Measurements from ENCODE around the gene ACSS1.
A peak's percentile ranks its signal among the peaks of the same experiment; 100 is the strongest.

The ACSS1 gene

DNA sequence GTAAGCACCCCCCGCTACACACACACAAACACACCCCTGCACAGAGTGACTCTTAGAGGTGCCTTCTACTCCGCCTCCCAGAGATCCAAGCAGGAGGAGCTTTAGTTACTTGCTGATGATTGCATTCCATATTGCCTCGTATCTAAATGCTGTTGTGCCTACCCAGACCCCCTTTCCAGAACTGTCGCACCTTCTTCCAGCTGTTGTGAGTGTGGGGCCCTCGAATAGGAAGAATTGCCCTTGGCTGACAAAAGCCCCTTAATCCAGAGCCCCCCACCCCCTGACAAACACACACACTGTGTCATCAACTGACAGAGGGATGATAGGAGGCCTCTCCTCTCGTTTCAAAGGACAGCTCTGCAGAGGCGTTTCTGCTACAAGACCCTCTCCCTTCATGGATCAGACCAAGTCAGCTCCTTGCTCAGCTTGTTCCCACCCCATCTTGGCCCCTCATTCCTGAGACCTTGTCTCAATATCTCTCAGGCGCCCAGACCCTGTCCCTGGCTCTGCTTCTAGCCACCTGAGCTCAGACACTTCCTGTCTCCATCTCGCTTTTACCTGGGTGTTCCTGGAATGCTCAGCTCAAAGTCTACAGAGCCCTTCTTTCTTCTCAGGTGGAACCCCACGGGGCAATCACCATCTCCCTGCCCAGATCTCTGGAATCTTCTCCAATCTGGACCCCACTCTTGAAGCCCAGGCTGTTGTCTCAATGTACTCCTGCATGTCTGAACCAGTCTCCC is 28.0 kb upstream of the ACSS1 start:
- Histone ChIP-seq H3K27me3 (ENCODE audit: control insufficient read depth, insufficient read depth, low read length) (peaks cover 99% of the 10 kb centered on the region), H3K27ac (ENCODE audit: low read depth, low read length) (no peak overlapping the region), H3K9ac (ENCODE audit: low read length) (no peak overlapping the region), H3K4me1 (ENCODE audit: control insufficient read depth, insufficient read depth, low read length) (peaks cover 7% of the 10 kb centered on the region), H3K4me3 (ENCODE audit: low read depth, low read length) (no peak overlapping the region), H3K9me3 (ENCODE audit: control insufficient read depth, insufficient read depth, low read depth, low read length) (no peaks in the 10 kb centered on the region), H3K36me3 (ENCODE audit: control insufficient read depth, insufficient read depth, low read length) (no peaks in the 10 kb centered on the region)

DNA sequence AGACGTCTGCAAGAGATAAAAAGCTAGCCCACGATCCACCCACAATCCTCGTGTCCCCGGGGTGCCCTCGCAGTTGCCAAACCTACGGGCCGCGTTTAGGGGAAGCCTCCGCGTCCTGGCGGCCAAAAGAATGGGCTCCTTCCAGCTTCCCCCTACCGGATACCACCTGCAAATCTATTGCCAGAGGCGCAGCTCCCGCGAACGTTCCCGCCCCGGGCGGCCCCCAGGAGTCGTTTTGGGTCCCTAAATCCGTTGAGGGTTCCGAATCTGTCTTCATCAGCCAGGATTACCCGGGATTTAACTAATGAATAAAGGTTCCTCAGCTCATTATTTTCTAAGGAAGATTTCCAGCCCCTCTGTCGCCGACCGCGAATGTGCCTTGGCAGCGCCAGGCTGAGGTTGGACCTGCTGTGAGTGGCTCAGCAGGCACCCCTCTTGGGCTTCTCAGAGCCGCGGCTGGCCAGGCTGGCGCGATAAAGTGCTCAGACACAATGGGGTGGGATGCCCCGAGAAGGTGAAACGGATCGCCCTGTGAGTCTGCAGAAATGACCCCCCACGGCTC is 26.8 kb upstream of the ACSS1 start:
- Histone ChIP-seq H3K27ac (ENCODE audit: low read depth, low read length) (no peak overlapping the region), H3K4me3 (ENCODE audit: low read depth, low read length) (peak overlapping the region; percentile 49), H3K36me3 (ENCODE audit: control insufficient read depth, insufficient read depth, low read length) (no peaks in the 10 kb centered on the region), H3K9me3 (ENCODE audit: control insufficient read depth, insufficient read depth, low read depth, low read length) (no peaks in the 10 kb centered on the region), H3K4me1 (ENCODE audit: control insufficient read depth, insufficient read depth, low read length) (peaks cover 7% of the 10 kb centered on the region), H3K27me3 (ENCODE audit: control insufficient read depth, insufficient read depth, low read length) (peaks cover 99% of the 10 kb centered on the region), H3K9ac (ENCODE audit: low read length) (no peak overlapping the region)

DNA sequence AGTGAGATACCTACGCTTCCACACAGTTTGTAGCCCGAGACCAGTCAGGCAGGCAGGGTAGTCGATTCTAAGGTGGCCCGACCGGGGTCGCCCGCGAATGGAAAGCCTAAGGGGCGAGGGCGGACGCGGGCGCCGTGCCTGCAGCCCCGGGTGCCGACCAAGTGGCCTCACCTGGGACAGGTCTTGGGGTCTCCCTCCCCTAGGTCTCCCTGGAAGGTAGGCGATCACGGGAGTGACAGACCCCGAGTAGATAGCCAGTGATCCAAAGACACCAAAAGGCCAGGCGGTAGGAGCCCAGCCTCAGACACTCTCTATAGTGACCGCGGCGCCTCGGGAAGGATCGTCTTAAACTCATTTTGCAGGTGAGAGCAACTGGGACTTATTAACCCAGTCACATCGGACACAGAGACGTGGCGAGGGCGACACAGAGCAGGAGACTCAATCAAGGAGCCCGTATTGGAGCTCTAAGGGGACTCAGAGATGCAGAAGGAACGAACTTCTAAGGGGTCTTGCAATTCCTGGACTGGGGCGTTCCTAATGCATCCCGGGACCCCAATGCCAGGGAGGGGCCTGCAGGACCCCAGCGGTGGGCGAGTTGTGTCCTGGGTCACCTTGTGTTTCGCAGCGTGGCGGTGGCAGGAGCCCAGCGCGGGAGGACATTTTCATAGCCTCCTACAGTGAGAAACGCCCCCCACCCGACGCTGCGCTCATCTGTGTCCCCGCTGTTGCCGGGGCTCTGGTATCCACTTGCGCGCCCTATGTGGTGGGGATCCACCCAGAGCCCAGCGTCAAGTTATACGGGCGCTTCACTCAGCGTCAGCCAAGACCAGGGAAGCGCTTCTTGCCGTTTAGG is 26.1 kb upstream of the ACSS1 start:
- Histone ChIP-seq H3K4me3 (ENCODE audit: low read depth, low read length) (peak overlapping the region; percentile 49), H3K4me1 (ENCODE audit: control insufficient read depth, insufficient read depth, low read length) (peaks cover 7% of the 10 kb centered on the region), H3K9me3 (ENCODE audit: control insufficient read depth, insufficient read depth, low read depth, low read length) (no peaks in the 10 kb centered on the region), H3K9ac (ENCODE audit: low read length) (no peak overlapping the region), H3K27me3 (ENCODE audit: control insufficient read depth, insufficient read depth, low read length) (peaks cover 99% of the 10 kb centered on the region), H3K27ac (ENCODE audit: low read depth, low read length) (no peak overlapping the region), H3K36me3 (ENCODE audit: control insufficient read depth, insufficient read depth, low read length) (no peaks in the 10 kb centered on the region)

DNA sequence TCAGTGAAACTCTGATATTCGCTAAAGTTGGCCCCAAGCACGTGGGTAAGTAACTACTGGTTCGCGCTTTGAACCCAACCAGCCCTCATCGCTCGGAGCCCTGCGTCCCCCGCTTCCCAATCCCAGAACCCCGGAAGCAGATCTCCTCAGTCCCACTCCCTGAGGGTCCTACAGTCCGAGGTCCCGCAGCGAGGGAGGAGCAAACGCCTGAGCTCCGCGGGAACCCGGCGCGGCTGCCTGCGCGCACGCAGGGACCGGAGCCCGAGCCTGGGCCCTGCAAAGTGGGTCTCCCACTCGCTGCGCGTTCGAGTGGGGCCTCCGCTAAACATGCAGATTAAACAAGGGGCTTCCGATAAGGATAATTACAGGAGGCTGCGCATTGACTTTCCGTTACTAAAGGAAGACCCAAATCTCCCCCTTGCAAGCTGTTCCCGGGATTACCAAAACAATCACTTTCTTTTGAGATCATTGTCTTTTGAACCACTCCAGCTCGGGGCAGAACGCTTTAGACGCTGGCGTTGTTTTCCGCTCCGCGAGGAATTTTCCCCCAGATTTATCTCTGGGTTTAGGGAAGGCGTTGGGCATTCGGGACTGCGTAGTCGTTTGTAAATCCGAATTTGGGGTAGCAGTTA is 25.3 kb upstream of the ACSS1 start:
- no peak overlapping the region for H3K9ac ChIP-seq (ENCODE audit: low read length)
- H3K9me3 ChIP-seq (ENCODE audit: control insufficient read depth, insufficient read depth, low read depth, low read length), result no peaks in the 10 kb centered on the region
- H3K36me3 ChIP-seq (ENCODE audit: control insufficient read depth, insufficient read depth, low read length), result no peaks in the 10 kb centered on the region
- H3K27ac ChIP-seq (ENCODE audit: low read depth, low read length), result no peak overlapping the region
- peaks cover 100% of the 10 kb centered on the region for H3K27me3 ChIP-seq (ENCODE audit: control insufficient read depth, insufficient read depth, low read length)
- H3K4me1 ChIP-seq (ENCODE audit: control insufficient read depth, insufficient read depth, low read length), result peaks cover 7% of the 10 kb centered on the region
- peak overlapping the region; percentile 49 for H3K4me3 ChIP-seq (ENCODE audit: low read depth, low read length)

DNA sequence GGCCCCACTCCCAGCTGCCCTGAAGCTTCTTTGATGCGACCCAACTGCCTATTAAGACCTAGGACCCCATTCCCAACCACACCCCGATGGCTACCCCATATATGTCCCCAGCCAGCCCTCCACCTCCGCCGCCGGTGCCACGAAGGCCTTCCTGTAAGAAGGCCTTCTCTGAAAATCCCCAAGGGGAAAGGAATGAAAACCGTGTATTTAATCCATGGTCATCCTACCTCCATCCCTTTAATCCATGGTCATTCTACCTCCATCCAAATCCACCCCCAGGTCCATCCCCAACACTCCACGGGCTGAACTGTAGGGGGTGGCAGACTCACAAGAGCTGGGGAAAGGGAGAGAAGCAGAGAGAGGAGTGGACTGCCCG is 24.5 kb upstream of the ACSS1 start:
- Histone ChIP-seq H3K27me3 (ENCODE audit: control insufficient read depth, insufficient read depth, low read length) (peaks cover 100% of the 10 kb centered on the region), H3K27ac (ENCODE audit: low read depth, low read length) (no peak overlapping the region), H3K36me3 (ENCODE audit: control insufficient read depth, insufficient read depth, low read length) (no peaks in the 10 kb centered on the region), H3K4me3 (ENCODE audit: low read depth, low read length) (peak overlapping the region; percentile 54), H3K9me3 (ENCODE audit: control insufficient read depth, insufficient read depth, low read depth, low read length) (no peaks in the 10 kb centered on the region), H3K4me1 (ENCODE audit: control insufficient read depth, insufficient read depth, low read length) (peaks cover 7% of the 10 kb centered on the region), H3K9ac (ENCODE audit: low read length) (no peak overlapping the region)

DNA sequence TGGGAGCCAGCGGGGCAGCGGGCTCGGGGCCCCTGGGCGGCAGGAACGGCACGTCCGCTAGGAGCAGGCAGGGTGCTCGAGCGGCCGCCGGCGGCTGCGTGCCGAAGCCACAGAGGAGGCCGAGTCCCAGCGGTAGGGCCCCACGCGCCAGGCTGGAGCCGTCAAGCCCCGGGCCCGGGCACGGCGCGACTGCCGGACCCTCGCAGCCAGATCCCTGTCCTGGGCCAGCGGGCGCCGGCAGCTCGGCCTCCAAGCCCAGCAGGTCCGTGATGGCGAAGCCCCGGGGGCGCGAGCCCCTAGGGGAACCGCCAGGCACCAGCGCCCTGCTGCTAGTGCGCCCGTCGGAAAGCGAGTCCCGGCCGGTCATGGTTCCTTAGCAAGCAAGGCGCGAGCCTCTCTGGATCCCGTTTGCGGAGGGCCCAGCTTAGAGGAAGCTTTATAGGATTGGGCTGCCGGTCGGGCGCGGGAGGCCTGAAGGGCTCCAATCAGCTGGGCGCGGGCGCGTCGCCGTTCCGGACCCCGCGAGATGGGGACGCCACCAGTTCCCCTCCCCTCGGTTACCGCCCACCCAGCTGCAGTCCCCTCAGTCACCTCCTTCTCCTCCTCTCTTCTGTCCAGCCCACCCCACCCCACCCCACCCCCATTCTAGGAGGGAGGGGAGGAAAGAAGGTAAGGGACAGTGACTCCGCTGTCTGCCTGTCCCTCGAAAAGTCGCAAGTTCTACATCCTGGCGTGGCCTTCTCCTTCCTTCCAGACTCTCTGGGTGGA is 24.0 kb upstream of the ACSS1 start, which contains the start of gene VSX1:
TSS of gene VSX1 (minus strand) at position 412 of the 768 bp plus-strand sequence. CDS start at position 367, 45 bp downstream.
- Histone ChIP-seq H3K27ac (ENCODE audit: low read depth, low read length) (no peak within 1 kb of the TSS), H3K9me3 (ENCODE audit: control insufficient read depth, insufficient read depth, low read depth, low read length) (no peaks in the 10 kb centered on the region), H3K9ac (ENCODE audit: low read length) (no peak within 1 kb of the TSS), H3K4me1 (ENCODE audit: control insufficient read depth, insufficient read depth, low read length) (peaks cover 7% of the 10 kb centered on the region), H3K36me3 (ENCODE audit: control insufficient read depth, insufficient read depth, low read length) (no peaks in the 10 kb centered on the region), H3K4me3 (ENCODE audit: low read depth, low read length) (peak within 1 kb of the TSS; percentile 54), H3K27me3 (ENCODE audit: control insufficient read depth, insufficient read depth, low read length) (peaks cover 100% of the 10 kb centered on the region)

DNA sequence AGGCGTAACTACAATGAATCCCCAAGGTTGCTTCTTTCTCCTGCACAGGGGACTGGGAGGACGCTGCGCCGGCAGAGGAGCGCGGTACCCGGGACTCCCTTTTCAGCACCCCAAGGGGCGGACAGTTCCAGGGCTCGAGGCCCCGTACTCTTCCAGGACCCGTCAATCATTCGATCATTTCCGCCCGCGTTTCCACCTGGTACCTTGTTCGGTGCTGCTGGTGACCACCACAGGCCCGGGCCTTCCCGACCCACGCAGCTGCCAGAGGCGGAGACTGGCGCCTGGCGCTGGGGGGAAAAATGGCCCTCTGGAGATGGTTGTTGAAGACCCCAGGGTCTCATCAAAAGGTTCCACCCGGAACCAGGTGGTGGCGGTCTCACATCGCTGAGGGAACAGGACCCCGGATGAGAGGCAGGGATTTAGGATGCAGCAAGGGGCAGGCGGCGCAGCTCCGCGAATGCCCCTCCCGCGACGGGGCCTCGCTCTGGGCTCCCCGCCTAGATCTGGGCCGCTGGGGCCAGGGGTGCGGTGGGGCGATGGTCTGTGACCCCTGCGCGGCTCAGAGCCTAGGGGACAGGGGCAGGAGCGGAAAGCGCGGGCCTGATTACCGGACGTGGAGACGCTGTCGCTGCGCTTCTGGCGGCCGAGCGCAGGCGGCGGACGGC is 23.3 kb upstream of the ACSS1 start:
- no peak overlapping the region for H3K27ac ChIP-seq (ENCODE audit: low read depth, low read length)
- H3K27me3 ChIP-seq (ENCODE audit: control insufficient read depth, insufficient read depth, low read length), result peaks cover 100% of the 10 kb centered on the region
- peak overlapping the region; percentile 54 for H3K4me3 ChIP-seq (ENCODE audit: low read depth, low read length)
- H3K36me3 ChIP-seq (ENCODE audit: control insufficient read depth, insufficient read depth, low read length), result no peaks in the 10 kb centered on the region
- H3K9ac ChIP-seq (ENCODE audit: low read length), result no peak overlapping the region
- H3K4me1 ChIP-seq (ENCODE audit: control insufficient read depth, insufficient read depth, low read length), result peaks cover 7% of the 10 kb centered on the region
- H3K9me3 ChIP-seq (ENCODE audit: control insufficient read depth, insufficient read depth, low read depth, low read length), result no peaks in the 10 kb centered on the region

DNA sequence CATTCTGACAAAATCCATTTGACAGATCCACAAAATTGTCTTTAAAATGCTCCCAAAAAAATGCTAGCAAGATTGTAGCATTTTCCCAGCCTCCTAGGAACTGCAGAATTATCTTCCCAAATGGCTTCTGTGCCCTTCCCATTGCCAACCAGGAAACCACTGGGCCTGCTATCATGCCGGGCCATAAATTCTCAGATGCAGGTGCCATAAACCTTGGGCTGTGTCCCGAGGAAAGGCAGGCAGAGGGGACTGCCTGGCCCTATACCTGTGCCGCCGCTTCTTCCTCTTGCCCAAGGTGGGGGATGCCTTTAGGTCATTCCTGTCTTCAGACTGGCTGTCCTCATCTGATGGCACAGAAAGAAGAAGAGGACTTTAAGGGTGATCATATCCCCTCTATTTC is 21.2 kb upstream of the ACSS1 start:
- H3K36me3 ChIP-seq (ENCODE audit: control insufficient read depth, insufficient read depth, low read length), result no peaks in the 10 kb centered on the region
- H3K4me1 ChIP-seq (ENCODE audit: control insufficient read depth, insufficient read depth, low read length), result peaks cover 7% of the 10 kb centered on the region
- H3K27ac ChIP-seq (ENCODE audit: low read depth, low read length), result no peak overlapping the region
- H3K9me3 ChIP-seq (ENCODE audit: control insufficient read depth, insufficient read depth, low read depth, low read length), result no peaks in the 10 kb centered on the region
- H3K9ac ChIP-seq (ENCODE audit: low read length), result no peak overlapping the region
- peaks cover 100% of the 10 kb centered on the region for H3K27me3 ChIP-seq (ENCODE audit: control insufficient read depth, insufficient read depth, low read length)
- no peak overlapping the region for H3K4me3 ChIP-seq (ENCODE audit: low read depth, low read length)

DNA sequence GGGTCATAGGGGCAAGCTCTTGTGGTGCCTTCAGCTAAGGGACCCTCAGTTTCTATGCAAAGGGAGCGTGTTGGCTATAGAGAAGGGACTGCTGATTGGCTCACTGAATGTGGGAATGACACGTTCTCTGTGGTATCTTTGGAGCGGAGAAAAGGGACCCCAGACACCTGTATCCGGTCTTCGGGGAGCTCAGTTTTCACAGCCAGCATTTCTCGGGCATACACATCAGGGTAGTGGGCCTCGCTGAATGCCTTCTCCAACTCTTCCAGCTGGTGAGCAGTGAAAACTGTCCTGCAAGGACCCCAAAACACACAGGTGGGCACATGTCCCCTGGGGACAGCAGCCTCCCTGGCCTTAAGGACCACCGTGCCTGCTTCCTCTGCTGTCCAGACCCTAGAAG is 20.7 kb upstream of the ACSS1 start:
- peaks cover 7% of the 10 kb centered on the region for H3K4me1 ChIP-seq (ENCODE audit: control insufficient read depth, insufficient read depth, low read length)
- H3K27me3 ChIP-seq (ENCODE audit: control insufficient read depth, insufficient read depth, low read length), result peaks cover 97% of the 10 kb centered on the region
- no peak overlapping the region for H3K9ac ChIP-seq (ENCODE audit: low read length)
- no peak overlapping the region for H3K4me3 ChIP-seq (ENCODE audit: low read depth, low read length)
- H3K9me3 ChIP-seq (ENCODE audit: control insufficient read depth, insufficient read depth, low read depth, low read length), result no peaks in the 10 kb centered on the region
- H3K27ac ChIP-seq (ENCODE audit: low read depth, low read length), result no peak overlapping the region
- no peaks in the 10 kb centered on the region for H3K36me3 ChIP-seq (ENCODE audit: control insufficient read depth, insufficient read depth, low read length)

DNA sequence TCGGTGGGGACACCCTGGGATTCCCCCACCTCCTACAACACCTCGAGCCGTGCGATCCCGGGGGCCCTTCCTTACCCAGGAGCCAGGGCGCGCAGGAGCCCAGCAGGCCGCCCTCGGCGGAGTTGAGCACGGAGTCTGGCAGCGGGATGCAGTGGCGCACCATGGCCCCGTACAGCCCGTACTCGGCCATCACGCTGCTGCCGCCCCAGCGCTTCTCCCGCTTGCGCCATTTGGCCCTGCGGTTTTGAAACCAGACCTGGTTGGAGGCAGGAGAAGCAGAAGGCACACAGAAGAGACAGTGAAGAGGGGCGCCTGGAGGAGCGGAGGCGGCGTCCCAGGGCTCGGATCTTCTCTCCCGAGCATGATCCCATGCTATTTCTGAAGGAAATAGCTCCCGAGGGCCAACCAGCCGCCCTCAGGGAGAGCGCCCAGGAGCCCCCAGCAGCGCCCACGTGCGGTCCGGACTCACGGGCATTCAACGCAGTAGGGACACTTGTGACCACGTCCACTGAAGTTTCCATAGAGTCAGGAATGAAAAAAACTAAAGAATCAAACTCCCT is 19.8 kb upstream of the ACSS1 start:
- Histone ChIP-seq H3K9me3 (ENCODE audit: control insufficient read depth, insufficient read depth, low read depth, low read length) (no peaks in the 10 kb centered on the region), H3K9ac (ENCODE audit: low read length) (no peak overlapping the region), H3K27me3 (ENCODE audit: control insufficient read depth, insufficient read depth, low read length) (peaks cover 94% of the 10 kb centered on the region), H3K4me3 (ENCODE audit: low read depth, low read length) (peak overlapping the region; percentile 54), H3K4me1 (ENCODE audit: control insufficient read depth, insufficient read depth, low read length) (no peaks in the 10 kb centered on the region; the same call in 1 of the 2 replicates), H3K27ac (ENCODE audit: low read depth, low read length) (no peak overlapping the region), H3K36me3 (ENCODE audit: control insufficient read depth, insufficient read depth, low read length) (no peaks in the 10 kb centered on the region)
